HG03575 (cell line): Measurements from ENCODE around the gene EVL.

Source experiments
- ATAC-seq: cut with Tn5 transposase; IDR thresholded peaks from one replicate; pipeline ENCODE4 v1.9.1; 2021; ENCODE audit not compliant: unreplicated experiment, insufficient number of reproducible peaks, low FRiP score; ENCODE audit errors: extremely low read depth

EVL gene

DNA sequence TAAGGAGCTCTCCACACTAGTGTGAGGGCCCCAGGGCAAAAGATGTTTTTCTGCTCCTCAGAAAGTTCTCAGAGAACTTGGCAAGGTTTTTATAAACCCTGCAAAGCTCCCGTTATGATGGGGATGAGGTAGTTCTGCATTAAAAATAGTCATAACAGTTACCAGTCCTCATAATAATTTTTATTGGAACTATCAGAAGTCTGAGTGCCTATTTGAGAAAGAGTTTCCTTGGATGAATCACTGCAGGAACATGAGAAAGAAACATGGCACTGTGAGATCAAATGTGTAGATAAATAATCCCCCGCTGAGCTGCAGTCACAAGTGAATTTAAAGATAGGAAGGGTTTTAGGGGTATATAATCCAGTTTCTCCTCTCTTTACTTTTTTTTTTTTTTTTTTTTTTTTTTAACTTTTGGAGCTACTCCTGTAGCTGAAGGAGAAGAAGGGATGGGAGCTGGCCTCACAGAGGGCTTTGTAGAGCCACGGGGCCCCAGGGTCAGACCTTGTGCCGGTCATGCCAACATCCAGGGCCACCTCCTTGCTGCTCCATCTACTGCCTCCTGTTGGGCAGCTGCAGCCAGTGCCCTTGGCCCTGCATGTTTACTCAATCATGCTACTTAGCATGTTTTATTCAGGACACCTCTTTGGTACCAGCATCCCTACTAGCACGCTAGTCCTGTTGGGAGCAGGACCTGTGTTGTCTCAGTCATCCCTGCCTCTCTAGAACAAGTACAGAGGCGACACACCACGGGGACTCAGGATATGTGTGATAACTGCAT, 39.5 kb downstream of the EVL start:
- ATAC-seq = no peak

DNA sequence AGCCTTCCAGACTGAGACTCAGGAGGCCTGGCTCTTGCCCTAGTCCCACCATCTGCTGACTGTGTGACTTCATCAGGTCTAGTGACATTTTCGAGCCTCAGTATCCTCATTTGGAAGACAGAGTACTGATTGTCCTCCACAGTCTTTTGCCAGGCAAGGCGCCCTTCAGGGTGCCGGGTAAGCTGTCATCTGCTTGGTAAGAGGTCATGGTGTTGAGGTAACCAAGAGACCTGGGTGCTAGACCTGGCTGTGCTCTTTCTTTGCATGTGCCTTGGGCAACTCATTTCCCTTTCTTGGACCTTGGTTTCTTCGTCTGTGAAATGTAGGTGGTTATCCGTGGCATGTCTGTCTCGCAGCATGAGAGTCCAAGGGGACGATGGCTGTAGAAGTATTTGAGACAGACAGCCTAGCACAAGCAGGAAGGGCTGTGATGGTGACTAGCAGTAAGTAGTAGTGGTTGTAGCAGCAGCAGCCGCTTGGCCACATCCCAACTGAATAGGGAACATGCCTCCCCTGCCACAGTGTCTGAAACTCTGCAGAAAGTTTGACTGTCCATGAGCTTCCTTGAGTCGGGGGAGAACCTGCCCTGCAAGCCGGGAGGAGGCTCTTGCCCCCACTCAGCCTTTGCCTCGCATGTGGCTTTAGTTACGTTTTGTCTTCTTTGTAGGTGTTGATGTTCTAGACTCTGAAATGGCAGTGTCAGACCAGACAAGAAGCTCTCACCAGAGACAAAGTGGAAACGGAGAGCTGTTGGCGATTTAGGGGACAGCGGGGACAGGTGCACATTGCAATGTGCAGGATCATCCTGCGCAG, 40.3 kb downstream of the EVL start:
- no peak for ATAC-seq

DNA sequence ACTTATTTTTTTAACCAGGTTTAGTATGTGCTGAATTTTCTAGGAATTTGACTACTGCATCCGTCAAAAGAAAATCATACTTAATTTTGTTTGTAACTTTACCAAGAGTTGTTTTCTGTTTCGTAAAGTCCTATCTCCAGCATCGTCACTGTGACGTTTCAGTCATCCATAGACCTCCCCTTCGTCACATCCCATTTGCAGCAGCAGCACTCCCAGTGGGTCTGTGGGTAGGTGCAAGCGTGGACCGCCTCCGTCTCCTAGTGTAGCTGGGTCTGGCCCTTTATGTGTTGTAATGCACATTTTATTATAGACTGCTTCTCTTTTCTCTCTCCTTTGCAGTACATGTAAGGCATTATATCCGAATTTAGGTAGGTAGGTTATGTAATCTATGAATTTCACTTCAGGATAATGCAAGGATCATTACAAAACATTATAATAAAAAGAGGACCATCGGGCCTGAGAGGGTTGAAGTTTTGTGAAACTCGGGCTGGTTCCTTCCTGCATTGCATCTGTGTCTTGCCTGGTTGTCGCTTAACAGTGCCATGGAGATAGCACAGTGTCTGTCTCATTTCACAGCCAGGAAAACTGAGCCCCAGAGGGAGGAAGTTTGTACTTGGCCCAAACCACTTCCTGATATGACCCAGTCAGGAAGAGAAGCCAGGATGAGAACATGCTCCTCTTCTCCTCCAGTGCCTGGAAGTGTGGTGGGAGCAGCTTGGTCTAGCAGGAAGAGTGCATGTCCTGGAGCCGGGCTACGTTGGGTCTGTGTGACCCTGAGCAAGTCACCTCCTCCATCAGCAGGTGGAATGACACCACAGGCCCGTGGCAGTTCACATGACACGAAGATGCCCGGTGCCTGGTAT, 41.3 kb downstream of the EVL start:
- ATAC-seq = no peak

DNA sequence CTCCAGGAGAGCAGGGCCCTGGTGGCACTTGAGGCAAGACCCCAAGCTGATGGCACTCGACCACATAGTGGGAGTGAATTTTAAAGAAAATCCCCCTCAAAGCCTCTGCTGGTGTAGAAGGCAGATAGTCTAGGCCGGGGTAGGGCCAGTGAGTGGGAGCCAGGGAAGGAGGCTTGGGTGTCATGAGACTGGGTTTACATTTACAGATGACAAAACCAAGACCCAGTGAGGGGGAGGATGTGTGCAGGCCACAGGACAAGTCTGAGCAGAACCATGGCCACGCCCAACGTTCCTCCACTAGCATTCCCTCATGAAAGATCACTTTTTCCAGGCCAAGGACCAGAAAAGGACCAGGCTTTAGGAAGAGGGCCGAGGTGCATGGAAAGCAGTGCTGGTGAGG, 42.0 kb downstream of the EVL start:
- no peak for ATAC-seq

DNA sequence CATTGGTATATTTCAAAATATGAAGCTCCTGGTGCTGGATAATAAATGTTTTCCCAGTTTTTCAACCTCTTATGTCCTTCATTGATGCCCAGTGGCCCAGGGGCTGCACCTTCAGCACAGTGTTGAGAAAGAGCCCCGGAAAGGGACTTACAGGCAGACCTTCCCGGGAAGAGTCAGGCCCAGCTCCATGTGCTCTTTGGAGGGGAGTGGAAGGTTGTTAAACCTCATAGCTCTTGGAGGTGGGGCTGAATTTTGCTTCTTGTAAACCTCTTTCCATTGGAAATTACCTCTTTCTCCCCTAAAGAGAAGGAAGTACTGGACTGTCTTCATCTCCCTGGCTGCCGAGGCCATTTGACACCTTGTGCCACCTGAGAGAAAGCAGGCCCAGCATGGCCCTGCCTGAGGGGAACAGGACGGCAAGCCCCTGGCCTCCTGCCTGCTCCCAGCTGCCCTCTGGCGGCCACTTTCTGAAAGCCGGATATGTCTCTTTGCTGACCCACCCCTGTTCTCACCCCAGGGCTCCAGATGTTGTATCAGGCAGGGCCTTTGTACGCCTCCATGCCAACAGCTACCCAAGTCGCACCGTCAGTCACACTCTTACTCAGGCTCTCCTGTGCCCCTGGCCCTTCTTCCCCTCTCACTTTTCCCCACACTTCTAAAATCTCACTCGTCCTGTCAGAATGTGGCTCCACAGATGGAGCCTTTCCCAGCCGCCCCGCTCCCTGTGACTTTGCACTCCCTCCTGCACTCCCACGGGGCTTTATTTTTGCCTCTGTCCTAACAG, 43.0 kb downstream of the EVL start:
- ATAC-seq = peak; percentile 48

DNA sequence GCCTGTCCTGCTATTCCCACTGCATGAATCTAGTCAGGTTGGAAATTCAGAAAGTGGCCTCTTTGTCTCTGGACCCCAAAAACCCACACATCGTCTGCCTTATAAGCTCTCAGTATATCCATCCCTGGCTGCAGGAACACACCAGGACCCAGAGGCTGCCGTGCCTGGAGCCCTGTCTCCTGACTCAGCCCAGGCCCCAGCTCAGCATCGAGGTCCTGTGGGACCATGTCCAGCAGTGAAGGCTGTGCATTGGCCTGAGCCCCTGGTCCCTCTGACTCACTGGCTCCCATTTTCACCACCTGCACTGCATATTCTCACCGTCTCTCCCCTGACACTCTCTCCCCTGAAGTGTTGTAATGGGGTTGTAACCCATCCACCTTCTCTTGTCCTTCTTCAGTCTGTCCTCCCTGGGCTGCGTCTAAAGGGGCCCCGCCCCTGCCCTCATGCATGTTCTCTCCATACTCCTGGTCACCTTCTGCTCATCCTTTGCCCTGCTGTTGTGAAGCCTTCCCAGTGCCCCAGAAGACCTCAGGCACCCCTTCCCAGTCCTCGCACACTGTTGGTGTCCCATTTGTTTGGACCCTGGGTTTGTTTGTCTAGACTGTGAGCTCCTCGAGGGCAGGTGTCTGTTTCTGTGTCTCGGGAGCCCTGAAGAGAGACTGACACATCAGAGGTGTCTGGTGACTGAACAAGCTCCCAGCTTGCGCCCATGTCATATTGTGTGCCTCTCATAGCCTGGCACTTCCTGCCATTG, 43.8 kb downstream of the EVL start:
- no peak for ATAC-seq

DNA sequence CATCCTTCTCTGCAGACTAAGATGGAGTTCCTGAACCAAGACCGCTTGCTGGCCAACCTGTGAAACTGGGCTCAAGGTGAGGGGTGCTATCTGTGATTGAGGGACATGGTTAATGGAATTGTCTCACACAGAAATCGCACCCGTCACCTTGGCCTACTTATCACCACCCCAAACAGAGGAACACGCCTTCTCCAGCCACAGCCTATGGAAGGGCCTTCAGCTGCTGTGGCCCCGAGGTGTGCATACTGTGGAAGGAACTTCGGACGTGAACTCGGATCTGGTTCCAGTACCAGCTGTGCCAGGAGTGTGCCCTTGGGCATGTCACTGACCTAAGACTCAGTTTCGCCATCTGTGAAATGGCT, 44.4 kb downstream of the EVL start:
- ATAC-seq = no peak

DNA sequence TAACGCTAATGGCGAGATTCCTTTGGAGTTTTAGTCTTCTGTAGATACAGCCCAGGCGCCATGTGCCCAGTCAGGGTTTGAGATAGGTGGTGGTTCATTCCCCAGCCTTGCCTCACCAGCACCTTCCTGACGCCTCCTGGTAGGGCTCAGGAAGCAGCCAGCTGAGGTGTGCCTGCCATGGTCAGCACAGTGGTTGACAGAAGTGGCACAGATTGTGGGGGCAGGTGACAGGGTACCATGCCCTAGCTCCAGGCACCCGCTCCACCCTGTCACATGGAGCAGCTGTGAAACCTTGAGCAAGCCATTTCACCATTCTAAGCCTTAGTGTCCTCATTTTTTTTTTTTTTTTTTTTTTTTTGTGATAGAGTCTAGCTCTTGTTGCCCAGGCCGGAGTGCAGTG, 45.6 kb downstream of the EVL start:
- no peak for ATAC-seq

DNA sequence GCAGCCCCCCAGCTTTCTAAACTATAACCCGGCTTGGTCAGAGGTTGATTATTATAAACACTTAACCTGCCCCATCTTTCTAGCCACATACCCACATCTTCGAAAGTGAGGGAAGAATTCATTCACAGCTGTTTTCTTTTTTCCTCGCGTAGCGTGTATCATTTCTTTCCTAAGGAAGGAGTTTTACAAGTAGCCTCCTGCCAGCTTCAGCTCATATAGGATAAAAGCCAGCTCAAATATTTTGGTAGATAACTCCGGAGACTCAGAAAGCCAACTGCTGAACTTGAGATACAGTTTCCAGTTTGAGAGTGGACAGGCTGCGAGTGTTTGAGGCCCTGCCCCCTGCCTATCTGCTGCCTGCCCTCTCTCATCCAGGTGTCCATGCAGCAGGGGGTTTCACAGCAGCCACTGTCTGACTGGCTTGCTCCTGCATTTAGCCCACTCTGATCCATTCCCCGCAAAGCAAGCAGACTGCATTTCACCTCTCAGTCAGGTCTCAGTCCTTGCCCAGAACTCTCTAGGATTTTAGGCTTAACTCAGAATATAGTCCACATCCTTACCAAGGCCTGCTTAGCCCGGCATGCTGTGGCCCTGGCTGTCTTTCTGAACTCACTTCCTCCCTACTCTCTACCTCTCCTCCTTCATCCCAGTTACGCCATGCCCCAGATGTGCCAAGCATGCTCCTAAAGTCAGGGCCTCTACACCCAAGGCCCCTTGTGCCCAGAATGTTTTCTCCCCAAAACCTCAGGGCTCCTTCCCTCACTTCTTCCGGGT, 46.9 kb downstream of the EVL start:
- no peak for ATAC-seq

DNA sequence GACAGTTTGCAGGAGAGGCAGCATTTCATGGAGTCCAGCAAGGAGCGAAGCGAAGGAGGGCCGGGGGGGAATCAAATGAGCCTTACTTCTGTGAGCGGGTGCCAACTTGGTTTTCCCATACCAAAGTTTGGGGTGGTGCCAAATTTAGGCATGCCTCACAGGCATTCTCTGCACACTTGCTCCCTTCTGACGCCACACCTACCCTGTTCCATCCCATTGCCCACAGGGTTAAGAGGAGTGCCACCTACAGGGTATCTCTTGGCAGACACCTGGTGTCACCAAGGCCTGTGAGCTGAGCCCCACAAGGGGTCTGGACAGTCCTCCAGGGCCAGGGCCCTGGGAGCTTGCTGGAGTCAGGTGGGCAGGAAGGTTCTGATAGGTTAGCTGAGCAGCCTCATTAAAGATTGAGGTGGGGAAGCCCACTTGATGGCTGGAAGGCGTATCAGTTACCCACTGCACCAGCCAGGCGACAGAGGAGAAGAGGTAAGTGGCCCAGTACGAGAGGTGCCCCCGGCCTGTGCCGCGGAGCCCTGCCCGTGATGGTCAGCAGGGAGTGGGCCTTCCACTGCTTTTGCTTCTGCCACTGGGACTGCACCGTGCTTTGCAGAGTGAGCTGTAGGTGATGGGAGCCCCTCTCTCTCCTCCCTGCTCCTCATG, 49.0 kb downstream of the EVL start:
- ATAC-seq = no peak

DNA sequence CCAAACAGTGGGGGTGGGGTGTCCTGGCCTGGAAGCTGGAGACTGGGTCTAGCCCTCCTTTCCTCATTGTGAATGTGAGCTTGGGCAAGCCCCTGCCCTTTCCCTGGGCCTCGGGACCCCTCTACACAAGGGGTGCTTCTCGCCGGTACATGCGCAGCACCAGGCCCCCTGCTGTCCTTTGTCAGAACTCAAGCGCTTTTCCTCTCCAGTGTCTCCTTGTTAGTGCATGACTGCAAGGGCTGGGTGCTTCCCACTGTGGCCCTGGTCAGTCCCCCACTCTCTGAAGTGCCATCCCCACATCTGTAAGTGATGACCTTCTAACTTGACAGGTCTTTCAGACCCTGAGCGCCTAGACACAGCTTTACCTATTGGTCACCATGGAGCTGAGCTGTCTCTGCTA, 50.0 kb downstream of the EVL start:
- ATAC-seq = no peak

DNA sequence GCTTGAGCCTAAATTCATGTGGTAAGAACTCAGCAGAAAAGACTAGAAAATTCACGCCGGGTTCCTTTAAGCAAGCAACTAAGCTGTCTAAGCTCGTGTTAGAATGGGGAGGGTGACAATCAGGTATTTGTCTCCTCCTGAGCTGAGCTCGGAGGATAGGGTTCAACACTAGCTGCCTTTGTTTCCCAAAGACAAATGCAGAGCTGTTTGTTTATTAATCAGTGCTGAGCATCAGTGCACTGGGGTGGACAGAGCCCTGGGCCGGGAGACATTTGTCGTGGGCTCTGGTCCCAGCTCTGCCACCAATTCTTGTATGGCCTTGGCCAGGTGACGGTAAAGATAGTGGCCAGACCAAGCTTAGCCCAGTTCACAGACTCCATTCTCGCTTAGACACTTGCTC, 50.5 kb downstream of the EVL start:
- ATAC-seq = no peak

DNA sequence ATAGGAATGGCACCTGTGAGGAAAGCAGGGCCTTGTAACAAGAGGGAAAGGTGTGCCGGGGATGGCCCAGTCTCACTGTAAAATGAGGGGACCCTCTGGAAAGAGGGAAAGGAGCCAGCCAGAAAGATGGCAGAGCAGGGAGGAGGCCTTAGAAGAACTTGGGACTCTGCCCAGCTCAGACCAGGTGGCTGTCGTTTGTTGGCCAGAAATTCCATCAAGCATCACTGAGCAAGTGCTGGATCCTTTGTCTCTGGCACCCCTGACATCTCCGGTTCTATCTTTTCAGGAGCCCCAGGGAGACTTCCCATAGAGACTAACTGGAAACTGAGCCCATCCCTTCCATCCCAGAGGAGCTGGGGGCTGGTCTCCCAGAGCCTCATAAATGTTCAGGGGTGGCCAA, 50.9 kb downstream of the EVL start:
- no peak for ATAC-seq

DNA sequence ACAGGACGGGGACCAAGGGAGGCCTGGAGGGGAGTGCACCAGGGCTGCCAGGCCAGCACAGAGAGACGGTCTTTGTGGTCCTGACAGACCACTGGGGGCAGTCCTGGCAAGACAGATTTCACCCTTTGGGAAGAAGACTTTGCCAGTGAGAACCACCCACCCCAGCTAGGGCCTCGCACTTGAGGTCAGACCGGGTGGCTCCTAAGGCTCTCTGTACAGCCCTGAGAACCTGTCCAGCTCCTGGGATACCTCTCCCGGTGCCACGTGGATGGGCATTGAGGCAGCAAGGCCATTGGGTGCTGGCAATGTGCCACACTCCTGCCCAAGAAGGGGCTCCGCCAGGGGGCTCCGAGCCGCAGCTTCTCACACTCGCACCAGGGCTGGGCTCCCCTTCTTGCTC, 51.8 kb downstream of the EVL start:
- ATAC-seq = no peak

DNA sequence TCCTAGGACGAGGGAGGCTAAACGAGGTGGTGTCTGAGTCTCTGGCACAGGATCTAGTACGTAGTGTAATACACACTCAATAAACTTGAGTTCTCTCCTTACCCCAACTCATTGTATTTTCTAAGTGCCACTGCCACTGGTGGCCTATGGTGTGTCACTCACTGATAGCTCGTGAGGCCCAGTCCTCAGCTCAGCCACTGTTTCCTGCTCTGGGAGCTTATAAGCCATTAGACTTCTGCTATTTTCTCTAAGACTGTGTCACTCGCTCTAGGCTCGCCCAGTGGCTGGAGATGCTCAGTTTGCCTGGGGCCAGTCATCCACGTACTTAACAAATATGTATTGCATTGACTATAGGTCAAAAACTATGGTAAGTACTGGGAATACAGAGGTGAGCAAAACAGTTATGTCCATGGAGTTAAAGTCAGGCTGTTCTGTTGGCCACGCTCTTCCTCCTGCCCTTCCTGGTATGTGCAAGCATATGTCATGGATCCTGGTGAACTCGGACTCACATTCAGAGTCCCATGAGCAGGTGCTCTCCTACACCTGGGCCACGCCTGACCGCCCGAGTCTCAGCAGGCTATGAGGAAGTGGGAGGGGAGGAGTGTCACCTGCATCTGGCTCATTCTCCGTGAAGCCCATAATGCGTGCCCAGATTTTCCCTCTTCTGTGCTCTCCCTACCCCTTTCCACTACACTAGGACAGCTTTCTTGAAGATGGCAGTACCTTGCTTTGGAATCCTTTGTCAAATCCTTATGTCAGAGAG, 52.6 kb downstream of the EVL start:
- no peak for ATAC-seq

DNA sequence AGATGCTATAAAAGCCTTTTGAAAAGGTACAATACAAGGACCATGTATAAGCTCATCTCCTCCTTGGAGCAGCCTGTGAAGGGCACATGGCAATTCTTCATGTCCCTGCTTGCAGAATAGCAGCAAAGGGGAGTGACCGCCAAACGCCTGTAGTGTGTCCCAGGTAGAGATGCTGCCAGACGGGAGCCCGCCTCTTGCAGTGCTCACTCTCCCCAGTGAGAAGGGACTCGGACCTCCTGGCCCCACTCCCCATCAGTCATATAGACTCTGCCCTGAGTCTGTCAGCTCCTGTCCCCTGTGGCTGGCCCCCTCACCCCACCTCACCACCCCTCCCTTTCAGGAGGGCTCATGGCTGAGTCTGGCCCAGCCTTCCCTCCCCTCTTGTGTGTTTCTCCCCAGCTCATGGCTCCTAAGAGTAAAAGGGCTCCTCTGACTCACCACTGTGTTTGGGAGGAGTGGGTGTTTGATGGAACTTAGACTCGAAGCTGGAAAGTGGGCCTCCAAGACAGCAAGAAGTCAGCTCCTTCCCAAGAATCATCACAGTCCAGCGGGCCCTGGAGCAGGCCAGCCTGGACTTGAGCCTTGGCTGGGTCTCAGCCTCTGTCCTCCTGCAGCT, 53.3 kb downstream of the EVL start:
- ATAC-seq = no peak
